SK-N-SH (cell line): ENCODE results near the gene MORC1. TPM values are rescaled to one million over a fixed set of nuclear protein-coding genes. Genes with fewer than 3 reads are reported as not detected.

ENCODE experiments used
- CTCF ChIA-PET: fragments of 300-600, 350-600 bp; formaldehyde crosslinking; extraction: SDS; loops from one replicate; lab custom pipeline; 2021; lab: Yijun Ruan, JAX
- POLR2A ChIA-PET: fragments of 350-600 bp; sonication (Branson Sonifier 250); formaldehyde crosslinking; extraction: SDS; loops from one replicate; lab custom pipeline; 2020; ENCODE audit warnings: antibody characterized with exemption, inconsistent platforms; lab: Yijun Ruan, JAX
- DNase-seq: peaks from one replicate; pipeline ENCODE4 v3.0.0; 2012
- H2AFZ ChIP-seq: fragments of 200-600 bp; sonication (generic); 2 replicates; pipeline ENCODE4 v1.8.1; 2016; ENCODE audit warnings: antibody characterized with exemption, mild to moderate bottlenecking, low read depth
- H3F3A ChIP-seq: fragments of 200-600 bp; sonication (generic); replicated peaks from 2 replicates; pipeline ENCODE3; 2016; ENCODE audit warnings: antibody characterized with exemption, mild to moderate bottlenecking; ENCODE audit not compliant: insufficient read depth
- H3K27ac ChIP-seq, 2 experiments: fragments of 200-500 bp in 1 of 2; fragments of 200-600 bp in 1 of 2; sonication (Bioruptor generic) in 1 of 2; sonication (generic), shearing (Covaris generic) in 1 of 2; 2 replicates each; pipeline versions ENCODE4 v1.5.1 to v1.6.1; 2014 to 2016; ENCODE audit warnings: low read depth in 2 of 2, inconsistent platforms in 1 of 2, low read length in 1 of 2, mild to moderate bottlenecking in 1 of 2, mixed read lengths in 1 of 2
- H3K27me3 ChIP-seq: fragments of 200-600 bp; sonication (generic), shearing (Covaris generic); 2 replicates; pipeline ENCODE4 v1.6.1; 2016; ENCODE audit warnings: mixed run types; ENCODE audit not compliant: insufficient read depth
- H3K36me3 ChIP-seq, 2 experiments: fragments of 200-500 bp in 1 of 2; fragments of 200-600 bp in 1 of 2; sonication (Bioruptor generic) in 1 of 2; sonication (generic) in 1 of 2; replicated peaks in 1 of 2; 2 replicates each; pipeline versions ENCODE3 to v1.5.1; 2014 to 2016; ENCODE audit warnings: low read length in 1 of 2, mild to moderate bottlenecking in 1 of 2; ENCODE audit not compliant: insufficient read depth in 2 of 2, control insufficient read depth in 1 of 2
- H3K4me1 ChIP-seq, 2 experiments: fragments of 200-500 bp in 1 of 2; fragments of 200-600 bp in 1 of 2; sonication (Bioruptor generic) in 1 of 2; sonication (generic), shearing (Covaris generic) in 1 of 2; 2 replicates each; pipeline versions ENCODE4 v1.5.1 to v1.6.1; 2014 to 2016; ENCODE audit warnings: low read depth in 1 of 2, low read length in 1 of 2, mixed run types in 1 of 2; ENCODE audit not compliant: insufficient read depth in 2 of 2, control insufficient read depth in 1 of 2
- H3K4me2 ChIP-seq: fragments of 200-600 bp; sonication (generic), shearing (Covaris generic); 2 replicates; pipeline ENCODE4 v1.6.1; 2017; ENCODE audit warnings: mixed run types
- H3K4me3 ChIP-seq, 2 experiments: fragments of 200-500 bp in 1 of 2; fragments of 200-600 bp in 1 of 2; sonication (Bioruptor generic) in 1 of 2; sonication (generic), shearing (Covaris generic) in 1 of 2; 2 replicates each; pipeline versions ENCODE4 v1.5.1 to v1.8.1; 2014 to 2016; ENCODE audit warnings: low read depth in 2 of 2, inconsistent platforms in 1 of 2, low read length in 1 of 2, mild to moderate bottlenecking in 1 of 2, mixed read lengths in 1 of 2, moderate library complexity in 1 of 2
- H3K79me2 ChIP-seq: fragments of 200-600 bp; sonication (generic); 2 replicates; pipeline ENCODE4 v1.8.1; 2017; ENCODE audit warnings: mild to moderate bottlenecking; ENCODE audit not compliant: insufficient read depth
- H3K9ac ChIP-seq: fragments of 200-600 bp; sonication (generic); 2 replicates; pipeline ENCODE4 v1.6.1; 2017; ENCODE audit warnings: mixed run types
- H3K9me2 ChIP-seq: fragments of 200-600 bp; sonication (generic); 2 replicates; pipeline ENCODE4 v1.6.1; 2017; ENCODE audit warnings: mixed run types
- H3K9me3 ChIP-seq: fragments of 200-600 bp; sonication (generic); 2 replicates; pipeline ENCODE4 v1.6.1; 2017; ENCODE audit warnings: mixed run types, mild to moderate bottlenecking, moderate library complexity
- H4K20me1 ChIP-seq: fragments of 200-600 bp; sonication (generic); 2 replicates; pipeline ENCODE4 v1.6.1; 2017; ENCODE audit warnings: mild to moderate bottlenecking, mixed run types; ENCODE audit not compliant: insufficient read depth
- CTCF ChIP-seq: fragments of 200-600 bp; sonication (generic); IDR thresholded peaks from 2 replicates; pipeline ENCODE4 v1.6.1; 2017; ENCODE audit warnings: antibody characterized with exemption, mild to moderate bottlenecking, moderate library complexity
- FOSL2 ChIP-seq: IDR thresholded peaks from 2 replicates; pipeline ENCODE4 v1.4.0; 2012; ENCODE audit warnings: low read depth, mild to moderate bottlenecking, moderate library complexity, borderline replicate concordance
- FOXJ3 ChIP-seq: sonication (generic); formaldehyde crosslinking; IDR thresholded peaks from 2 replicates; pipeline ENCODE4 v1.5.1; 2020; ENCODE audit warnings: mild to moderate bottlenecking, missing genetic modification reagents
- GABPA ChIP-seq: IDR thresholded peaks from 2 replicates; pipeline ENCODE4 v1.4.0; 2012; ENCODE audit warnings: low read depth, mild to moderate bottlenecking
- JUND ChIP-seq: IDR thresholded peaks from 2 replicates; pipeline ENCODE4 v1.4.0; 2012
- MAX ChIP-seq: IDR thresholded peaks from 2 replicates; pipeline ENCODE4 v1.4.0; 2012; ENCODE audit warnings: low read depth
- REST ChIP-seq: IDR thresholded peaks from 2 replicates; pipeline ENCODE4 v1.6.1; 2012; ENCODE audit warnings: mild to moderate bottlenecking, low read depth, low read length, moderate library complexity
- SMC3 ChIP-seq: IDR thresholded peaks from 2 replicates; pipeline ENCODE4 v1.6.1; 2012; ENCODE audit warnings: low read depth, low read length, improper control_type of control experiment
- whole genome bisulfite sequencing: methylation state at CpG from one replicate; pipeline ENCODE4 v1.1.6; 2017; ENCODE audit warnings: low lambda C conversion rate; 5-methylcytosine and 5-hydroxymethylcytosine counted together
- polyA plus RNA-seq, 3 experiments: library from polyadenylated mRNA; depleted of rRNA; stranded (reverse); fragments of >200 nt; gene quantifications; 2 replicates each; pipeline ENCODE4 v1.2.3, GENCODE V29; 2012

MORC1 gene
- polyA plus RNA-seq, 1 of the 3 experiments (the other 2 are of a cell fraction) = not detected

- H2AFZ ChIP-seq = no peak overlapping the region
- ChIA-PET CTCF (no interaction called here), POLR2A (no interaction called here)
- H3K27me3 ChIP-seq = no peaks in the 10 kb centered on the region
- WGBS = 27% methylated on average over 2 of the region's 2 CpGs
- no peaks in the 10 kb centered on the region for H3F3A ChIP-seq
- no peak overlapping the region for H3K4me2 ChIP-seq
- H3K79me2 ChIP-seq = no peaks in the 10 kb centered on the region
- TF ChIP-seq FOXJ3 (CRISPR knock-in tag) (no peak), JUND (no peak), MAX (no peak), FOSL2 (no peak)
- TF ChIP-seq, all 33 proteins: peak for 0
- Histone ChIP-seq H3K9me2 (no peaks in the 10 kb centered on the region), H3K4me1 (no peaks in the 10 kb centered on the region), H3K9ac (no peak overlapping the region), H3K27ac (no peak overlapping the region), H3K9me3 (no peaks in the 10 kb centered on the region), H4K20me1 (no peaks in the 10 kb centered on the region), H3K4me3 (no peak overlapping the region), H3K36me3 (no peaks in the 10 kb centered on the region)
- DNase-seq = no peak
These were observed 43.7 kb upstream of the MORC1 start for GRCh38 chr3:109161487-109162123.

GRCh38 chr3:109155828-109156227 lies 37.9 kb upstream of the MORC1 start:
- Histone ChIP-seq H3K9me3 (no peaks in the 10 kb centered on the region), H3K4me2 (no peak overlapping the region), H3K9me2 (no peaks in the 10 kb centered on the region), H4K20me1 (no peaks in the 10 kb centered on the region), H3K36me3 (no peaks in the 10 kb centered on the region), H3K27me3 (no peaks in the 10 kb centered on the region), H3F3A (no peaks in the 10 kb centered on the region), H3K79me2 (no peaks in the 10 kb centered on the region), H2AFZ (no peak overlapping the region), H3K4me3 (no peak overlapping the region), H3K4me1 (no peaks in the 10 kb centered on the region), H3K27ac (no peak overlapping the region), H3K9ac (no peak overlapping the region)
- 22% methylated on average over 1 of the region's 1 CpG for WGBS
- DNase-seq = no peak
- ChIA-PET CTCF (no interaction called here), POLR2A (no interaction called here)
- TF ChIP-seq SMC3 = no peak
- no peak for TF ChIP-seq REST
- TF ChIP-seq CTCF = no peak
- TF ChIP-seq GABPA = no peak
